Amniotic stem cell (primary cell): Measurements from ENCODE around the gene IFNA21.
"Not testable (repeated sequence)": the region's sequence is repeated elsewhere in the genome, so short reads cannot be mapped to it uniquely, and the experiment has no call there.

Experiments
- DNase-seq: peaks from one replicate; lab custom pipeline; 2025; lab: John Stamatoyannopoulos, UW

Gene IFNA21

DNA sequence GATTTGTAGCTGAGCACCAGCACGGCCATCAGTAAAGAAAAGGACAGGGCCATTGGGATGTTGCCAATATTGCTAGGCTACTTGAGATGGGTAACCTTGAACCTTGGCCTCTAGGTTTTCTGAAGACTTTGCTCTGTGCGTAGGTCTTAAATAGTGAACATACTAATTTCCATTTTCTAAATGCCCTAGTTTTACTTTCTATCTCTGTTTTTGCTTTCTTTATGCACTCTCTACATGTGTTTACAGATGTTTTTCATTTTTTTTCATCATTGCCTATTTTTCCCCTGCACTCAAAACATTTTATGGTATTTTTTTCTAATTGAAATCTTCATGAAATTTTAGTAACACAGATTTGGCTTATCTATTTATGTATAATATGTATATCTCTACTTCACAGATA lies at the start of gene IFNA21:
Gene IFNA21 (minus strand): TSS at position 101 of the 400 bp plus-strand sequence. CDS start 48 bp downstream, at position 53.
- not testable (repeated sequence) for DNase-seq

DNA sequence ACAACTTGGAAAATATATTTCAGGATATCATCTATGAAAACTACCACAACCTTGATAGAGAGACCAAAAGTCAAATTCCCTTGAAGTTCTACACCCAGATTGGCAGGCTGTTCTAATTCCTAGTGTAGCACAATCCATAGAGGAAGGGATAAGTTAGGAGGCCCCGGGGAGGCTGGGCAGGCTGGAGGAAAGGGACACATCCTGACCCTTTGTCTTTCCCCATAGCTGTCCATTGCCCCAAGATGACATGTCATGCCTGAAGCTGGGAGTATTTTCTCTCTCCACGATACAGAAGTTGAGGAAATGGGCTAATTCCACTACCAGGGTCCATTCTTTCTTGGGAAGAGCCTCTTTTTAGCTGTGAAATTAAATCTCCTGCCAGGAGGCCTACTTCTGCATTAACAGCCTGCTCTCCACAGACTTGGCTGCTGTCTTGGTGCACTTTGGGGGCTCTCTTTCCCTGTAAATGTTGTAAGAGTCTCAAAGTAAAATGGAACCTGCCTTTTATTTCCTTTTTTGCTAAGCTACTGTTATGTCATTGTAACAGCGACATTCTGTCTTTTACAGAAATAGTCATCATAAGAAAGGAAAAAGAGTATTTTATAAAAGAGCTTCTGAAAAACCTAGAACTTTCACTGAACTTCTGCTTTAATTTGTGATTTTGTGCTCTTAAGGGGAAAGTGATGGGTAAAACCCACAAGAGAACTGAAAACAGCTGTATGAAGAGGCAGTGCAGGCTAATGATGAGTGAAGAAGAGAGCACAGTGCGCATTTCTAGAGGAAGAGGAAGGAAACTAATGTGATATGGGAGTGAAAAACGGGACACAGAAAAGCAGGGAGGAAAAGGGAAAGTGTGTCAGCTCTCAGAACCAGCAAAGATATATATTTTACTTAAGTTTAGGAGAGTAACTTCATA lies 47.2 kb upstream of the IFNA21 start:
- not testable (repeated sequence) for DNase-seq

DNA sequence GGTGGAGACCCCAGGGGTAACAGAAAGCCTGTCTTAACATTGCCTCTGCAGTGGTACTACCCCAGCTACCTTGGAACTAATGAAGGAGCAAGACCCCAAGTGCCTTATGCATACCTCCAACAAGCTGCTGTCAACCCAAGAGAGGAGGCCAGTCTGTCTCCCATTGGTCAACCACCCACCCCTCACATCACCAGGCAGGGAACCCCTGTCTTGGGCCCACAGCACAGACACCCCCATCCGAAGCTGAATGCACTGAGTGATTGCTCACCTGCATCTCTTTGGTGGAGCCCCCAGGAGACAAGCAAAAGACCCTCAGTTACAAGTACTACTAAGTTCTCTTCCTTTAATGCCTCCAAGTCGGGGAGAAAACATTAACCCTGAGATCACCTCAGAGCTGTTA lies 45.7 kb upstream of the IFNA21 start:
- DNase-seq: not testable (repeated sequence)

DNA sequence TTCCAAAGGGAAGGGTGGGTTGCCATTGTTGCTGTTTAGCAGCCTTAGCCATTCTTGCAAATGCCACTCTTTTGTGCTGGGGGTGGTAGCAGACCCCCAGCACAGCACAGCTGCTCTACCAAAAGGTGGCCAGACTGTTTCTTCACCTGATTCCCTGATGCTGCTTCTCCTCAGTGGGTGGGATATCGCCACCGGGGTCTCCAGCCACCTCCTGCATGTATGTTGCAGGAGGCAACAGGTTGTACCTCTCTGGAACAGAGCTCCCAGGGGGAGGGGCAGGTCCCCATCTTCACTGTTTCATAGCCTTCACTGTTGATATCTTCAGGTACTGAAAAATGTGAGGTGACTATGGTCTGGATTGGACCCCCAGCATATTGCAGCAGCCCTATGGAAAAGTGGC lies 44.3 kb upstream of the IFNA21 start:
- not testable (repeated sequence) for DNase-seq

DNA sequence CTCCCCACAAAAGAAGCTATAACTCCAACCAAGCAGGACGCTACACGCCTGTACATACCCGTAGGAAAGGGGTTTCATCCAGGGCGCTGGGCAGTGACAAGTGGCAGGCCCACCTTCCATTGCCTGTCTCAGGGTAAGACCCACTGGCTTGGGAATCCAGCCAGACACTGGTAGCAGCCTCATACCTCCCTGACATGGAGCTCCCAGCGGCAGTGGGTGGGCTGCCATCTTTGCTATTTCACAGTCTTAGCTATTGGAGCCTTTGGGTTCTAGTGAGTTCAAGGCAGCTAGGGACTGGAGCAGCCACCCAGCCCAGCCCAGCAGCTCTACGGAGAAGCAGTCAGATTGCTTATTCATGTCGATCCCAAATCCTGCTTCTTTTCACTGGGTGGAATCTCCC lies 43.9 kb upstream of the IFNA21 start:
- DNase-seq: no peak

DNA sequence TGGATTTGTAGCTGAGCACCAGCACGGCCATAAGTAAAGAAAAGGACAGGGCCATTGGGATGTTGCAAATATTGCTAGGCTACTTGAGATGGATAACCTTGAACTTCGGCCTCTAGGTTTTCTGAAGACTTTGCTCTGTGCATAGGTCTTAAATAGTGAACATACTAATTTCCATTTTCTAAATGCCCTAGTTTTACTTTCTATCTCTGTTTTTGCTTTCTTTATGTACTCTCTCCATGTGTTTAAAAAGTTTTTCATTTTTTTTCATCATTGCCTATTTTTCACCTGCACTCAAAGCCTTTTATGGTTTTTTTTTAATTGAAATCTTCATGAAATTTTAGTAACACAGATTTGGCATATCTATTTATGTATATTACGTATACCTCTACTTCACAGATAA lies 40.6 kb upstream of the IFNA21 start, which contains the start of gene IFNA10:
Gene IFNA10 (minus strand): TSS at position 101 of the 400 bp plus-strand sequence. CDS start 46 bp downstream, at position 55.
- DNase-seq: not testable (repeated sequence)

DNA sequence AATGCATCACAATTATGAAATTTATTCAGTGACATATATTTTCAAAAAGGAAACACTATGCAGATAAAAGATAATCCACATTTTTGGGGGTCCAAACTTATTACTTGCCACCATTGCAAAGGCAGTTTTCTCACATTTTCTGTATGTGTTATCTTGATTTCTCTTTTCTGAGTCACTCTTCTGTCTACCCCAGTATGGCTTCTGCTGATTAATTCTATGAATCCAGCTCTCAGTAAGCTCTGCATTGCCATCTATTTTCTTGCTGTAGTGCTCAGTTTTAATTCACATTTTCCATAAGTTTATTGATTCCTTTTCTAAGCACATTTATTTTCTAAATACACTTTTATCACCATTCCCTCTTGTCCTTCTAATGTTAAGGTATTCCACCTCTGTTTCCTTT lies 38.7 kb upstream of the IFNA21 start:
- DNase-seq: no peak

DNA sequence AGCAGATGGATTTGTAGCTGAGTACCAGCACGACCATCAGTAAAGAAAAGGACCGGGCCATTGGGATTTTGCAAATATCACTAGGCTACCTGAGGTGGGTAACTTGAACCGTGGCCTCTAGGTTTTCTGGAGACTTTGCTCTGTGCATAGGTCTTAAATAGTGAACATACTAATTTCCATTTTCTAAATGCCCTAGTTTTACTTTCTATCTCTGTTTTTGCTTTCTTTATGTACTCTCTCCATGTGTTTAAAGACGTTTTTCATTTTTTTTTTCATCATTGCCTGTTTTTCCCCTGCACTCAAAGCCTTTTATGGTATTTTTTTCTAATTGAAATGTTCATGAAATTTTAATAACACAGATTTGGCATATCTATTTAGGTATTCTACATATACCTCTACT lies 35.6 kb upstream of the IFNA21 start, which contains the start of gene IFNA7:
Gene IFNA7 (minus strand): TSS at position 101 of the 400 bp plus-strand sequence. CDS start 40 bp downstream, at position 61.
- DNase-seq: not testable (repeated sequence)

DNA sequence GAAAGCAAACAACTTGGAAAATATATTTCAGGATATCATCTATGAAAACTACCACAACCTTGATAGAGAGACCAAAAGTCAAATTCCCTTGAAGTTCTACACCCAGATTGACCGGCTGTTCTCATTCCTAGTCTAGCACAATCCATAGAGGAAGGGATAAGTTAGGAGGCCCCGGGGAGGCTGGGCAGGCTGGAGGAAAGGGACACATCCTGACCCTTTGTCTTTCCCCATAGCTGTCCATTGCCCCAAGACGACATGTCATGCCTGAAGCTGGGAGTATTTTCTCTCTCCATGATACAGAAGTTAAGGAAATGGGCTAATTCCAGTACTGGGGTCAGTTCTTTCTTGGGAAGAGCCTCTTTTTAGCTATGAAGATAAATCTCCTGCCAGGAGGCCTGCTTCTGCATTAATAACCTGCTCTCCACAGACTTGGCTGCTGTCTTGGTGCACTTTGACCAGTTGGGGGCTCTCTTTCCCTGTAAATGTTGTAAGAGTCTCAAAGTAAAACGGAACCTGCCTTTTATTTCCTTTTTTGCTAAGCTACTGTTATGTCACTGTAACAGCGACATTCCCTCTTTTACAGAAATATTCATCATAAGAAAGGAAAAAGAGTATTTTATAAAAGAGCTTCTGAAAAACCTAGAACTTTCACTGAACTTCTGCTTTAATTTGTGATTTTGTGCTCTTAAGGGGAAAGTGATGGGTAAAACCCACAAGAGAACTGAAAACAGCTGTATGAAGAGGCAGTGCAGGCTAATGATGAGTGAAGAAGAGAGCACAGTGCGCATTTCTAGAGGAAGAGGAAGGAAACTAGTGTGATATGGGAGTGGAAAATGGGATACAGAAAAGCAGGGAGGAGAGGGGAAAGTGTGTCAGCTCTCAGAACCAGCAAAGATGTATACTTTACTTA lies 28.7 kb upstream of the IFNA21 start:
- DNase-seq: not testable (repeated sequence)

DNA sequence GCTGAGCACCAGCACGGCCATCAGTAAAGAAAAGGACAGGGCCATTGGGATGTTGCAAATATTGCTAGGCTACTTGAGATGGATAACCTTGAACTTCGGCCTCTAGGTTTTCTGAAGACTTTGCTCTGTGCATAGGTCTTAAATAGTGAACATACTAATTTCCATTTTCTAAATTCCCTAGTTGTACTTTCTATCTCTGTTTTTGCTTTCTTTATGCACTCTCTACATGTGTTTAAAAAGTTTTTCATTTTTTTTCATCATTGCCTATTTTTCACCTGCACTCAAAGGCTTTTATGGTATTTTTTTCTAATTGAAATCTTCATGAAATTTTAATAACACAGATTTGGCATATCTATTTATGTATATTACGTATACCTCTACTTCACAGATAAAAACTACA lies 21.0 kb upstream of the IFNA21 start, which contains the start of gene IFNA4:
Gene IFNA4 (minus strand): TSS at position 101 of the 400 bp plus-strand sequence. CDS start 56 bp downstream, at position 45.
- DNase-seq: not testable (repeated sequence)

DNA sequence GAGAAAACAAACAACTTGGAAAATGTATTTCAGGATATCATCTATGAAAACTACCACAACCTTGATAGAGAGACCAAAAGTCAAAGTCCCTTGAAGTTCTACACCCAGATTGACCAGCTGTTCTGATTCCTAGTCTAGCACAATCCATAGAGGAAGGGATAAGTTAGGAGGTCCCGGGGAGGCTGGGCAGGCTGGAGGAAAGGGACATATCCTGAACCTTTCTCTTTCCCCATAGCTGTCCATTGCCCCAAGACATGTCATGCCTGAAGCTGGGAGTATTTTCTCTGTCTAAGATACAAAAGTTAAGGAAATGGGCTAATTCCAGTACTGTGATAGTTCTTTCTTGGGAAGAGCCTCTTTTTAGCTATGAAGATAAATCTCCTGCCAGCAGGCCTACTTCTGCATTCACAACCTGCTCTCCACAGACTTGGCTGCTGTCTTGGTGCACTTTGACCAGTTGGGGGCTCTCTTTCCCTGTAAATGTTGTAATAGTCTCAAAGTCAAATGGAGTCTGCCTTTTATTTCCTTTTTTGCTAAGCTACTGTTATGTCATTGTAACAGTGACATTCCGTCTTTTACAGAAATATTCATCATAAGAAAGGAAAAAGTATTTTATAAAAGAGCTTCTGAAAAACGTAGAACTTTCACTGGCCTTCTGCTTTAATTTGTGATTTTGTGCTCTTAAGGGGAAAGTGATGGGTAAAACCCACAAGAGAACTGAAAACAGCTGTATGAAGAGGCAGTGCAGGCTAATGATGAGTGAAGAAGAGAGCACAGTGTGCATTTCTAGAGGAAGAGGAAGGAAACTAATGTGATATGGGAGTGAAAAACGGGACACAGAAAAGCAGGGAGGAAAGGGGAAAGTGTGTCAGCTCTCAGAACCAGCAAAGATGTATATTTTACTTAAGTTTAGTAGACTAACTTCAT lies 16.6 kb upstream of the IFNA21 start:
- DNase-seq: not testable (repeated sequence)

DNA sequence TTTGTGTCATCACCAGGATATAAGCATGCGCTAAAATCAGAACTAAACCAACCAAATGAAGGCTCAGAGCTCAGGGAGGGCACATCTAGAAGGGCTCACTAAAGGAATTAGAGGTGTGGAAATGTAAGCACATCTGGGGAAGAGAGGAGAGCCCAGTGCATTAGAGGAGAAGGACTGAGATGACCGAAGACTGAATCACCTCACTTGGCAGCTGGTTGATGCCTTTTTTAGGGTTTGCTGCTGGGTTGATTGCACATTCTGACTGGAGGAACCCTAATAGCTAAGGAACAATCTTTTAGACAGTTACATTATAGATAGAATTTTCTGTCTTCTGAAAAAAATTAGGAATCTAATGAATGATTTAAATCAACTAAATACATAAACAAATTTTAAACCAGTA lies 8.2 kb upstream of the IFNA21 start:
- DNase-seq: no peak

DNA sequence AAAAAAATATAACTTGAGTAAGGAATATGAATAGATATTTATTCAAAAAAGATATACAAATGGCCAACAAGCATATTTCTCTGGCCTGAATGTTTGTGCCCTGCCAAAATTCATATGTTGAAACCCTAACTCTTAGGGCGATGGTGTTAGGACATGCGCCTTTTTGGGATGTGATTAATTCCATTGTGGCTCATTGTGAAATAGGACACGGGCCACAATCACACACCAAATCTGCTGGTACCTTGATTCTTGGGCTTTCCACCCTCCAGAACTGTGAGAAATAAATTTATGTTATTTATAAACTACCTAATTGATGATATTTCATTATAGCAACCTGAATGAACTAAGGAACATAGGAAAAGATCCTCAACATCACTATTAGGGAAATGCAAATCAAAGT lies 5.7 kb upstream of the IFNA21 start:
- DNase-seq: no peak

DNA sequence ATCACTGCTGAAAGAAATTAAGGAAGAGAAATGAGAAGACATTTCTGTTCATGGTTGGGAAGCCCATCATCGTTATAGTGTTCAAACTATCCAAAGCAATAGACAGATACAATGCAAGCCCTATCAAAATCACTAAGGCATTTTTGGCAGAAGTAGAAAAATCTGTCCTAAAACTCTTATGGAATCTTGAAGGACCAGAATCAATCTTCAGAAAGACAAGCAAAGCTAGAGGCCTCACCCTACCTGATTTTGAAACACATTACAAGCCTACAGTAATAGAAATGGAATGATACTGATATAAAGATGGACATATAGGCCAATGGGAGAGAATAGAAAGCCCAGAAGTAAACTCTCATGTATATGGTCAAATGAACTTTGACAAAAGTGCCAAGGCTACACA lies 4.9 kb upstream of the IFNA21 start:
- DNase-seq: no peak

DNA sequence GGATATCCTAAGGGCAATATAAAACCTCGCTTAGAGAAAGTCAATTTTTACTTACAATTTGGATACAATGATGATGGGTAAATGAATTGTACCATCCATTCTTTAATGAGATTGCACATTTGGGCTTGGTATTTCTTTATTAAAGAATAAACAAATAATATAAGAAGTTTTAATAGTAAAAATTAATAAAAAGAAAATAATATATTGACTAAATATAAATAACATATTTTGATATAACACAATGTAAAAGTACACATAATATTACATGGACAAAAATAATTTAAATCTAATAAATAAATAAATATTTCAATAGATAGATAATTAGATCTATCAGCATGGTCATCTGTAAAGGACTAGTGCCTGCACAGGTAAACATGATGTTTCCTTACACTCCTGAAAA lies 944 bp downstream of the IFNA21 start:
- no peak for DNase-seq

DNA sequence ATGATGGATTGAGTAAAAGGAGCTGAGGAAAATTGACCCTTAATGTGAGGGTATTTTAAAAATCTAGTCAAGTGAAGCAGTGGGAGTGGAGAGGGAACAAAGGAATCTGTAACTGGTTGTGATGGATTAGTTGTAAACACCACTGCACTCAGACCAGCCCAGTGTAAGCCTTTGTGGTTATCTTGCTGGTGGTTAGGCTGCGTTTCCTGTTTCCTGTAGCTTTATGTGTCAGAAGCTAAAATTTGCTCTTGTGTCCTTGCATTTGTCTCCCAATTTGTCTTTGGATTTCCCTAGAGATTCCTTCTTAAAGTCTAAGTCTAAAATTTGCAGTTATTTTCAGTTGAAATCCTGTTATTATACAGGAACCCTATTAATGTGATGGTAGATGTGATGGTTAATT lies 6.3 kb downstream of the IFNA21 start:
- DNase-seq: no peak

DNA sequence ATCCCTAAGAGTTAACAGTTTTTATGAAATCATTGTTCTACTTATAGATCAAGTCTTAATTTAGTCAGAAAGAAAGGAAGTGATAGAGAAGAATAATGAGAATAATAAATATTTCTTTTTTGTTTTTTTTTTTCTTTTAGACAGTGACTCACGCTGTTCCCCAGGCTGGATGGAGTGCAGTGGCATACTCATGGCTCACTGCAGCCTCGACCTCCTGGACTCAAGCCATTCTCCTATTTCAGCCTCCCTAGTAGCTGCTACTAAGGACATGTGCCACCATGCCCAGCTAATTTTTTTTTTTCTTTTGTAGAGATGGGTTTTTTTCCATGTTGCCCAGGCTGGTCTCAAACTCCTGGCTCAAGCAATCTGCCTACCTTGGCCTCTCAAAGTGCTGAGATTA lies 11.0 kb downstream of the IFNA21 start:
- no peak for DNase-seq

DNA sequence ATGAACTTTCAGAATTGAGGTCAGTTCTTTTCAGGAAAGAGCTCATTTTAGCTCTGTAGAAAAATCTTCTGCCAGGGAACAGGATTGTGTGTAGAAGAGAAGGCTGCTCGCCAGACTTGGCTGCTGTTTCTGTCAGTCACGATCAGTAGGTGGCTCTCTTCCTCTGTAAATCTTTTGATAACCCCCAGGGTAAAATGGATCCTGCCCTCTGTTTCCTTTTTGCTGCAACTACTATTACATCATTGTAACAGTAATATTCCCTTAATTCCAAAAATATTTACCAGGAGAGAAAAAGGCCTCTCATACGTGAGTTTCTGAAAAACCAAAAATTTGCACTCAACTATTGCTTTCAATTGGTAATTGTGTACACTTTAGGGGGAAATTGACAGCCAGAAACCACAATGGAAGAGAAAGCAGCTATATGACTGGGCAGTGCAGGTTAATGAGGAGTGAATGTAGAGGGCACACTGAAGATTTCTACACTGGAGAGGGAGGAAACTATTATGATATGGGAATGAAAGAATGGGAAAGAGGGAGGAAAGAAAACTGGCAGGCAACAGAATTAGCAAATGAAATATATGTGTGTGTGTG lies 12.3 kb downstream of the IFNA21 start:
- no peak for DNase-seq

DNA sequence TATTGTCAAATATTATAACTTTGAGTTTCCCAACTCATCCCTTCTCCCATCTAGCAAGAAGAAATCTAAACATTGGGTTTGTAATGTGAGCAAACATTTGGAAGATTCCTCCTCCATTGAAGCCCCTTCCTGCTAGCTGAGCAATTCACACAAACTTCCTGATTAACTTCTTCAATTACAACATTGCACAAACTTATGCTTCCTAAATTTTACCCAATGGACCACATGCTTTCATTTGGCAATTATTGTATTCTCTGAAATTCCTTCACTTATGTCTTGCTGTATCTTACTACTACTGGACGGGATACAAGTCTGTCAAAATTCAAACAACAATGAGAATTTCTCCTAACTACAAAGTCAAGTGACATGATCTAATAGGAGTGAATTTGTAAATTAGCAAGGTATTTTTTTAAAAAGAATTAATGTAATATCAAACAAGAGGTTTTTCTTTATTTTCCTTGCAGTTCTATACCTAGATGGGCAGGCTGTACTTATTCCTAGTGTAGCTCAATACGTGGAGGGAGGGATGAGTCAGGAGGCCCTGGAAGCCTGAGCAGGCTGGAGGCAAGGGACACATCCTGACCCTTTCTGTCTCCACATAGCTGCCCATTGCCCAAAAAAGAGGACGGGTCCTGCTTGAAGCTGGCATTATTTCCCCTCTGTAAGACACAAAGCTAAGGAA lies 13.0 kb downstream of the IFNA21 start:
- DNase-seq: no peak

DNA sequence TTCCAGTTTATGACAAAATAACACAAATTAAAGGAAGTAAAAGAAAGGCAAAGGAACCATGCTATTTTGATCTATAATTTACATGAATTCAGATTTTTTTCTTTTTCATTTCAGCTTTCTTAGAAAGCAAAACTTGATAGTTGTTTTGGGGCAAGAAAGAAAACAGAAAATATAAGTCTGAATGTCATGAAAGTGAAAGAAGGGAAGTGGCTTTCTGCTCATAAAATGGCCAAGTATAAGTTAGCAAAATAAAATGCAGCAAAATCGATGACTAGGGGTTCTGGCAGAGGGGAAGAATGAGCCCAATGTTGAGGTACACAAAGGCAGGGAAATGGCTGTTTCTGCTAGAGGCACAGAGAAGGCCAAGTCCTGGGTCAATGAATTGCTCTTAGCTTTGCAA lies 21.9 kb downstream of the IFNA21 start:
- no peak for DNase-seq
